Activated T-helper 1 cell treated with anti-CD3 and anti-CD28 coated beads, Interleukin-12 subunit alpha, Interleukin-12 subunit beta, Interleukin-2, Interleukin-4 antibody, amounts not matched to agents 30 ng/mL and 10 ng/mL and 1 ng/mL, durations not matched to agents 14 hours and 24 hours and 36 hours (primary cell): Measurements from ENCODE around the gene NSMCE4A. TPM values are rescaled to one million over a fixed set of nuclear protein-coding genes. Genes with fewer than 3 reads are reported as not detected.
"Not testable (repeated sequence)": the region's sequence is repeated elsewhere in the genome, so short reads cannot be mapped to it uniquely, and the experiment has no call there.

Experiments
- DNase-seq: peaks from one replicate; pipeline ENCODE4 v3.0.0; 2021; ENCODE audit warnings: low spot score
- H3K27ac Mint-ChIP-seq: one replicate; pipeline ENCODE4 v1.8.0; 2021; ENCODE audit warnings: mild to moderate bottlenecking, mixed read lengths
- H3K27me3 Mint-ChIP-seq: one replicate; pipeline ENCODE4 v1.8.0; 2022; ENCODE audit warnings: mild to moderate bottlenecking, moderate library complexity, mixed read lengths; ENCODE audit not compliant: insufficient read depth
- H3K36me3 Mint-ChIP-seq: one replicate; pipeline ENCODE4 v1.8.0; 2021; ENCODE audit warnings: low read depth, mixed read lengths
- H3K4me1 Mint-ChIP-seq: one replicate; pipeline ENCODE4 v1.8.0; 2021; ENCODE audit warnings: low read depth, mixed read lengths
- H3K4me3 Mint-ChIP-seq: one replicate; pipeline ENCODE4 v1.8.0; 2021; ENCODE audit warnings: mild to moderate bottlenecking, moderate library complexity, mixed read lengths
- H3K9me3 Mint-ChIP-seq: one replicate; pipeline ENCODE4 v1.8.0; 2021; ENCODE audit warnings: mixed read lengths
- intact Hi-C: fragments of 100-400 bp; cut with micrococcal nuclease; formaldehyde crosslinking; loops from one replicate; pipeline ENCODE4 v1.15.1; 2024
- total RNA-seq: library from RNA; stranded (reverse); gene quantifications from 2 replicates; pipeline ENCODE4 v1.2.3, GENCODE V29; 2022

Gene NSMCE4A
- total RNA-seq, 1 donor from 2014 or later = 77.2 TPM

DNA sequence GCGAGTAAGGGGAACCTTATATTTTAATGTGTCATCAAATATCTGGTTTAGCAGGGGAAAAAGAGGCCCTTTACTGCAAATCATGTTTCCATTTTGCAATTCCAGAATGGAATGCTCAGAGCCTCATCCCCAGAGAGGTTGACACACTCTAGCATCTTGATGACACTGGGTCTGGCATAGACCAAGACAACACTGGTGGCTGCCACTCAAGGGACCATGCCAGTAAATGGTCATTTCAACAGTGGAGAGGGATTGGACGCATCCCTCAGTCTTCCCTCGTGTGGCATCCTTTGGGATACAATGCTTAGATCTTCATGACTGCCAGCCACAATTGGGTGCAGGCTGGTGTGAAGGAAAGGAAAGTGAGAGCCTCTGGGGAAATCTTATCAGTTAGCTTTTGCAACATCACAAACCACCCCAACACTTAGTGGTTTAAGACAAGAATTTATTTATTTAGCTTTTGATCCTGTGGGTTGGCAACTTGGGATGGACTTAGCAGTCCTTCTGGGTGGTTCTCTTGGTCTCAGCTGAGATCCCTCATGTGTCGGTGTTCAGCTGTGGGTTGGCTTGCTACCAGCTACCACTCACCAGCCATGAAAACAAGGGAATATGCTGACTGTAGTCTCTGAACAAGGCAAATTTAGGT is 35.5 kb upstream of the NSMCE4A start:
- Mint-ChIP-seq H3K9me3 (no peaks in the 10 kb centered on the region), H3K27ac (no peak overlapping the region), H3K27me3 (peaks cover 5% of the 10 kb centered on the region), H3K4me1 (no peaks in the 10 kb centered on the region), H3K36me3 (no peaks in the 10 kb centered on the region), H3K4me3 (no peak overlapping the region)
- intact Hi-C loops = no loop called here
- DNase-seq = no peak

DNA sequence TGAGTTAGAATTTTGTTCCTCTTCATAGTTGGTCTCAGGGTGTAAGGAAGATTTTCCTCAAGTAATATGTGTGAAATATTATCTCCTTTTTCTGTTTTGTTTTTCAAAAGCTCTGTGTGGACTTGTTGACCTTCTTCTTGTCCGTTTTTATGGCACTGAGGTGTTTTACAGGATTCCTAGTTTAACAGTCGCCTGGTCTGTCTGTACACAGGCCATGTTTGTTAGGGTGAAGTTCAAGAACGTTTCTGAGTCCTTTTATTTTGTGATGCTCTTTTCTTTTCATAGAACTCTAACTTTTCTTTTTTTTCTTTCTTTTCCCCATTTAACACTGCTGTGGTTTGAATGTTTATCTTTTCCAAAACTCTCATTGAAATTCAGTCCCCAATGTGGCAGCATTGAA is 32.4 kb upstream of the NSMCE4A start:
- Mint-ChIP-seq H3K36me3 (no peaks in the 10 kb centered on the region), H3K4me1 (no peaks in the 10 kb centered on the region)
- intact Hi-C loops = no loop called here

DNA sequence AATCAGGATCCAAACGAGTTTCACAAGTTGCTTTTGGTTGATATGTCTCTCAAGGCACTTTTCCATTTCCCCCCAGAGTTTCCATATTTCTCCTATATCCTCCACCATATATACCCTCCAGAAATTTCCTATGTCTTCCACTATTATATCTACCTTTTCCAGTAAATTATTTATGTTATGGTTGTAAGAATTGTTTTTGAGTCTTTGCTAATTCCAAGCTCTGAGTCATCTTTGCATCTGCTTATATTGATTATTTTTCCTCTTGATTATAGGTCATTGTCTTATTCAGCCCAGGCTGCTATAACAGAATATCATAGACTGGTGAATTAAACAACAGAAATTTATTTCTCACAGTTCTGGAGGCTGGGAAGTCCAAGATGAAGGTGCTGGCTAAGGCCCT is 26.7 kb upstream of the NSMCE4A start:
- DNase-seq = no peak
- peaks cover 23% of the 10 kb centered on the region for H3K9me3 Mint-ChIP-seq
- intact Hi-C loops = no loop called here
- peaks cover 2% of the 10 kb centered on the region for H3K27me3 Mint-ChIP-seq
- H3K4me1 Mint-ChIP-seq = no peaks in the 10 kb centered on the region
- no peak overlapping the region for H3K27ac Mint-ChIP-seq
- H3K4me3 Mint-ChIP-seq = no peak overlapping the region
- H3K36me3 Mint-ChIP-seq = no peaks in the 10 kb centered on the region

More for the DNA sequence above, 32.4 kb upstream of the NSMCE4A start:
- Mint-ChIP-seq H3K27ac (no peak overlapping the region), H3K9me3 (peaks cover 8% of the 10 kb centered on the region), H3K4me3 (no peak overlapping the region), H3K27me3 (peaks cover 2% of the 10 kb centered on the region)
- DNase-seq = no peak

DNA sequence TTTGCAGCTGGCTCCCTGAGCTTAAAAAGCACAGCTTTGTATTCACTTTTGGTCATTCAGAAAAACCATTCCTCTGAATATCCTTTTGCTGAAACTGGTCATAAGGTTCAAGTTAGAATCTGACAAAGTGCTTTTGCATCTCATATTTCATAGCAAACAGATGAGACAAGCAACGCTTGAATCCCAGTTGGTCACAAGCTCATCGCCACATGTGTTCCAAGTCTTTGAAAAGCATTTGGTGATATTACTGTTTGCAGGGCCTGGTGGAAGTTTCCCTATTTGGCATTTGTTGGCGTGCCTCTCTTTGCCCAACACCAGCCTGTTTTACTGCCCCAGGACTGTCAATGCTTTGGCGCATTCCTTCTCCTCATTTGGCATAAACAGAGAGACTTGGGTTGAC is 24.3 kb upstream of the NSMCE4A start:
- Mint-ChIP-seq H3K36me3 (no peaks in the 10 kb centered on the region), H3K4me1 (no peaks in the 10 kb centered on the region)
- intact Hi-C loops = no loop called here

DNA sequence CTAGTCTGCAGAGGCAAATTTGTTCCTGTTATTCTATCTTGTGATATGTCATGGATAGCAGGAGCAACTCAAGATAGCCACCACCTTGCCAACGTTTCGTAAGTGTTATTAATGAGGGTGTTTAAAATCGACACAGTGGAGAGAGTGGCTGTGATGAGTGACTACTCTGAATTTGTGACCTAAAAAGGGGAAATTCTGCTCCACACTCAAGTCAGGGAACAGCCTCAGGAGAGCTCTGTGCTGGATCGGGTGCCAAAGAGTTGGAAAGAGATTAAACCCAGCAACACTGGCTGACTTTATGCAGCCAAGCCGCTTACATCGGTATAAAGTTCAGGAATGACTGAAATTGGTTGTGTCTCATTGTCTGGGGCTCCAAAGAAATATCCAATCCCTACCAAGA is 23.4 kb upstream of the NSMCE4A start:
- DNase-seq = no peak
- Mint-ChIP-seq H3K27ac (no peak overlapping the region), H3K27me3 (peaks cover 7% of the 10 kb centered on the region), H3K4me1 (no peaks in the 10 kb centered on the region), H3K36me3 (no peaks in the 10 kb centered on the region), H3K9me3 (peaks cover 23% of the 10 kb centered on the region), H3K4me3 (no peak overlapping the region)
- intact Hi-C loops = no loop called here

More for the DNA sequence above, 24.3 kb upstream of the NSMCE4A start:
- no peak overlapping the region for H3K27ac Mint-ChIP-seq
- no peak overlapping the region for H3K4me3 Mint-ChIP-seq
- H3K9me3 Mint-ChIP-seq = peaks cover 23% of the 10 kb centered on the region
- H3K27me3 Mint-ChIP-seq = peaks cover 7% of the 10 kb centered on the region
- DNase-seq = no peak

DNA sequence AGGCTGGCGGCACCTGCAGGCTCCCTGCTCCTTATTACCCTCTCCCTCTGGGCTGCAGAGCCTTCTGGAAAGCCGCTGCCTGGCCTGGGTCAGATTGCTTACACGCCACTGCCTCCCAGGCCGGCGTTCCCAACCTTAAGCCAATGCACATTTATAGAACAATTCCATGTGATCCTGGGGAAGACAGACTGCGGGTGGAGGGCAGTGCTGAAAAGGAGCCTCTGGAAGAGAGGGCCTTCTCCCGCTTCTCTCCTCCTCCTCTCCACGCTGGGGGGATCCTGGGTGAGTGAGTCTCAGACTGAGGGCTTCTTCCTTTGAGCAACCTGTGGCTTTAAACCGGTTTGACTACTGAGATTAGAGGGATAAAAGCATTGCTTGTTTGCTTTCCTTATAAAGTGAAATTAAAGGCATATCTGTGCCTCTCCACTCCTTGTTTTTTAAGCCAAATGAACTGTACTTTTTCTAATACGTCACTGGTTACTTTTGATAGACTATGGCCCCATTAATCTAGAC is 19.5 kb upstream of the NSMCE4A start:
- peaks cover under 1% of the 10 kb centered on the region for H3K9me3 Mint-ChIP-seq
- peaks cover 8% of the 10 kb centered on the region for H3K27me3 Mint-ChIP-seq
- no peak overlapping the region for H3K27ac Mint-ChIP-seq
- H3K36me3 Mint-ChIP-seq = no peaks in the 10 kb centered on the region
- peaks cover 6% of the 10 kb centered on the region for H3K4me1 Mint-ChIP-seq
- no peak overlapping the region for H3K4me3 Mint-ChIP-seq
- intact Hi-C loops = no loop called here
- DNase-seq = no peak

DNA sequence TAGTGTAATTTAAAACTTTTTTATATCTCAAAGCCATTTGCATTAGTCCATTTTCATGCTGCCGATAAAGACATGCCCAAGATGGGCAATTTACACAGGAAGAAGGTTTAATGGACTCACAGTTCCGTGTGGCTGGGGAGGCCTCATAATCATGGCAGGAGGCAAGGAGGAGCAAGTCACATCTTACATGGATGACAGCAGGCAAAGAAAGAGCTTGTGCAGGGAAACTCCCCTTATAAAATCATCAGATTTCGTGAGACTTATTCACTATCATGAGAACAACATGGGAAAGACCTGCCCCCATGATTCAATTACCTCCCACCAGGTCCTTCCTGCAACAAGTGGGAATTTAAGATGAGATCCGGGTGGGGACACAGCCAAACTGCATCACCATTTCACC is 16.7 kb upstream of the NSMCE4A start:
- intact Hi-C loops, H3K9me3 Mint-ChIP-seq, H3K27me3 Mint-ChIP-seq, H3K4me3 Mint-ChIP-seq, H3K27ac Mint-ChIP-seq, H3K36me3 Mint-ChIP-seq, DNase-seq: not testable (repeated sequence)
- H3K4me1 Mint-ChIP-seq = peaks cover 10% of the 10 kb centered on the region

DNA sequence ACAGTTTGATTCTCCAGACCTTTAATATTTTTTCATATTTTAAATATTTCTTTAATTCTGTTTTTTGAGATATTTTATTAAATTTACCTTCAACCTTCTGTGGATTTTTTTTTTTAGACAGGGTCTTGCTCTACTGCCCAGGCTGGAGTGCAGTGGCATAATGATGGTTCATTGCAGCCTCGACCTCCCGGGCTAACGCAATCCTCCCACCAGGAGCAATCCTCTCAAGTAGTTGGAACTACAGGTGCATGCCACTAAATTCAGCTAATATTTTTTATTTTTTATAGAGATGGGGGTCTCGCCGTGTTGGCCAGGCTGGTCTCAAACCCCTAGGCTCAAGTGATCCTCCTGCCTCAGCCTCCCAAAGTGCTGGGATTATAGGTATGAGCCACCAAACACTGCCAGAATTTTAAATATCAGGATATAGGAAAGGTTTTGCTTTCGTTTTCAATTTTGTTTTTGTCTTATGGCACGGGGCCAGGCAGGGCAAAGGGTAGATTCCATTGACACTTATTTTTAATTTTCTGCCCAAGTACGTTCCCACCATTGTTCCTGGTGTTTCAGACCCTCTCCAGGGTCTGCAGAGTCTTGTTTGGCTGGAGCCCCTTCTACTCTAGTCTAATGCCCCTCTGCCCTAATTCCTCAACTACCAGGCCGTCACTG is 15.1 kb upstream of the NSMCE4A start:
- Mint-ChIP-seq H3K4me3 (no peak overlapping the region), H3K4me1 (peaks cover 10% of the 10 kb centered on the region), H3K27me3 (peaks cover 5% of the 10 kb centered on the region), H3K9me3 (no peaks in the 10 kb centered on the region), H3K27ac (no peak overlapping the region), H3K36me3 (no peaks in the 10 kb centered on the region)
- DNase-seq = no peak
- intact Hi-C loops = no loop called here

DNA sequence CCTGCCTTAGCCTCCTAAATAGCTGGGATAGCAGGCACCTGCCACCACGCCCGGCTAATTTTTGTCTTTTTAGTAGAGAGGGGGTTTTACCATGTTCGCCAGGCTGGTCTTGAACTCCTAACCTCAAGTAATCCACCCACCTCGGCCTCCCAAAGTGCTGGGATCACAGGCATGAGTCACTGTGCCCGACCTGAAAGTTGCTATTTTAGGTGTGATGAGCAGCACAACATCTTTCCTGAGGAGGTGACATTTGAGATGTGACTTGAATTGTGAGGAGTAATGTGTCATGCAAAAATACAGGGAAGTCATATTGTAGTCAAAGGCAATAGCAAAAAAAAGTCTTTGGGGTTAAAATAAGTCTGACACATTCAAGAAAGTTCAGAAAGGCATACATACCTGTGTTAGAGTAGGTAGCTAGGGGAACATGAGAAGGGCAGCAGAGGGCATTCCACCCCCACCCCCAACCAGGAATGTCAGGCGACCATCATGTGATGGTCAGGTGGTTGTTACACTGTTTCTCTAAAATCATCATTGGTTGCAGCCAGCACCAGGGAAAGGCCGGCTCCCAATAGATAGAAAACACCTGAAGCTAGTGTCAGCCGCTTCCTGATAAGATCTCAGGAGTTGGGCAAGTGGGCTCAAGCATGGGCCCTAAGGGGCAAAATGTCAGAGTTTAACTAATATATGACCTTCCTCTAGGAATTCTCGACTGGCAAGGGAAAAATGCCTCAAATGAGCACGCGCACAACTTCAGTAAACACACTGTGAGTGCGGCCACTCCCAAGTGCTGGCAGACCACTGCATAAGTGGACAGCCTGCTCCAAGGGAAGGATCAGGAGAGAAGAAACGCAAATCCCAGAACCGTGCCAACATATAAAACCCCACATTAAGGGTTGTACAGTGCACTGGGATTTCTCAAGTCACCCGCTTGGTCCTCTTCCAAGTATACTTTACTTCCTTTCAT is 13.6 kb upstream of the NSMCE4A start, which contains the start of gene TACC2:
Gene TACC2 (plus strand): TSS at position 803 of the 964 bp plus-strand sequence. CDS start 32,819 bp downstream, outside the sequence.
- peaks cover 3% of the 10 kb centered on the region for H3K27me3 Mint-ChIP-seq
- H3K4me3 Mint-ChIP-seq = no peak within 1 kb of the TSS
- no peaks in the 10 kb centered on the region for H3K36me3 Mint-ChIP-seq
- DNase-seq = no peak
- intact Hi-C loops = no loop called here
- no peak within 1 kb of the TSS for H3K27ac Mint-ChIP-seq
- H3K4me1 Mint-ChIP-seq = peaks cover 10% of the 10 kb centered on the region
- H3K9me3 Mint-ChIP-seq = peaks cover 14% of the 10 kb centered on the region

DNA sequence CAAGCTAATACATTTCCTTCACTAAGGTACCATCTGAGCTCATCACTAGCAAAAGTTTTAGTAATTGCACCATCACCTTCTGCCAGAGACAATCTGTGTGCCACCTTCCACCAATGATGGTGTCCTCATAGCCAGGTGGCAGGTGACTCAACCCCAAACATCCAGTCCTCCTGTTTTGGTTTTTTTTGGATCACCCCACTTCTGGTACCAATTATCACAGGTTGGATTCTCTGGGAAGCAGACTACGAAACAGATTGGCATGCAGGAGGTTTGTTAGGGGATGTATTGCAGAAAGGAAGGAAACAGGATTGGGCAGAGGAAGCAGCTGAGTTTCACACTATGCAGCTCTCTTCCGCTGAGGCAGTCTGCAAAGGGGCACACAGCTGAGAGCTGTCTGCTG is 9.4 kb upstream of the NSMCE4A start:
- intact Hi-C loops = no loop called here
- H3K27ac Mint-ChIP-seq = no peak overlapping the region
- H3K27me3 Mint-ChIP-seq = peaks cover 1% of the 10 kb centered on the region
- peaks cover 5% of the 10 kb centered on the region for H3K4me1 Mint-ChIP-seq
- H3K9me3 Mint-ChIP-seq = peaks cover 15% of the 10 kb centered on the region
- H3K4me3 Mint-ChIP-seq = no peak overlapping the region
- H3K36me3 Mint-ChIP-seq = no peaks in the 10 kb centered on the region
- no peak for DNase-seq

DNA sequence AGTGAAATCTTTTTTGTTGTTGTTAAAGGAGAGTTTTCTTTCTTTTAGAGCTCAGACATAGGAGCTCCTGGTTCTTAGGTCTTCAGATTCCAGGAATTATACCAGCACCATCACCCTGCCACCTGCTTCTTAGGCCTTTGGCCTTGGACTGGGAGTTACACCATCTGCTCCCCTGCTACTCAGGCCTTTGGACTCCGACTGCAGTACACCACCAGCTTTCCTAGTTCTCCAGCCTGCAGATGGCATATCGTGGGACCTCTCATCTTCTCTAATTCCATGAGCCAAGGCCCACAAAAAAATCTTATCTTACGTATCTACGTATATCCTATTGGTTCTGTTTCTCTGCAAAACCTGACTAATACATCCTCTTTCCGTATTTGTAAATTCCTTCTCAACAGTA is 8.8 kb upstream of the NSMCE4A start:
- Mint-ChIP-seq H3K27ac (no peak overlapping the region), H3K27me3 (peaks cover 1% of the 10 kb centered on the region), H3K4me1 (peaks cover 5% of the 10 kb centered on the region), H3K36me3 (no peaks in the 10 kb centered on the region), H3K4me3 (no peak overlapping the region), H3K9me3 (peaks cover 15% of the 10 kb centered on the region)
- intact Hi-C loops = no loop called here
- DNase-seq = no peak

DNA sequence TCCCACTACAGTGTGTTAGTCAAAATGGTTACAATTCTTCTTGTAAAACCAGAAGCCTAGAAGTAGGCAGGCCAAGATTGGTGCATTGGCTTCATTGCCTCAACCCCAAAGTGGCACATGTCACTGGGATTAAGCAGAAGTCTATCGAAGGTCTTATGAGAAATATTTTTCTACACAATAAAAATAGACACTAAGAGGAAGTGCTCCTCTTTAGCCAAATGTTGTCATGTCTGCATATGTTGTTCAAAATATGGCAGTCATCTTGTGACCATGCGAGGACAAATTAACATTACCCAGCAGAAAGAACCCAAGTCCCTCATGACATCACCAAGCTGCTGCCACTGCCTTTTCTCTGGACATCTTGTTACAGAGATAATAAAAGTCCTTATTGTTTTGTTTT is 6.3 kb upstream of the NSMCE4A start:
- Mint-ChIP-seq H3K4me1 (no peaks in the 10 kb centered on the region), H3K36me3 (no peaks in the 10 kb centered on the region), H3K9me3 (peaks cover 15% of the 10 kb centered on the region), H3K27me3 (no peaks in the 10 kb centered on the region), H3K4me3 (no peak overlapping the region), H3K27ac (no peak overlapping the region)
- DNase-seq = no peak
- intact Hi-C loops = no loop called here
